ENCODE results near the gene NDOR1. TPM values are rescaled to one million over a fixed set of nuclear protein-coding genes. Genes with fewer than 3 reads are reported as not detected.

NDOR1 gene
- total and polyA plus RNA-seq, 2 of the 8 experiments (the other 6 are each of a cell fraction or from before 2014, with no cell fraction given), result 25.7 to 32.3 TPM

DNA sequence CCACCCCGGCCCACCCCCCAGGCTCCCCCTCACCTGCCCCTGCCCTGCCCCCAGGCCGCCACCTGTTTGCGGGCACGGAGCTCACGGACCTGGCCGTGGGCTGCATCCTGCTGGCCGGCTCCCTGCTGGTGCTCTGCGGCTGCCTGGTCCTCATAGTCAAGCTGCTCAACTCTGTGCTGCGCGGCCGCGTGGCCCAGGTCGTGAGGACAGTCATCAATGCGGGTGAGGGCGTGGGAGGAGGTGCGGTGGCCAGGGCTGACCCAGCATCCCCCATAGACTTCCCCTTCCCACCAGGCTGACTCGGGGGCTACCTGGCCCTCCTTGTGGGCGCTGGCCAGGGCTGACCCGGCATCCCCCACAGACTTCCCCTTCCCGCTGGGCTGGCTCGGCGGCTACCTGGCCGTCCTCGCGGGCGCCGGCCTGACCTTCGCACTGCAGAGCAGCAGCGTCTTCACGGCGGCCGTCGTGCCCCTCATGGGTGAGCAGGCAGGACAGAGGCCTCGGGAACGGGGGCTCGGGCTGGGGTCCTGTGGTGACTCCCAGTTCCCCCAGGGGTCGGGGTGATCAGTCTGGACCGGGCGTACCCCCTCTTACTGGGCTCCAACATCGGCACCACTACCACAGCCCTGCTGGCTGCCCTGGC lies 28.7 kb downstream of the NDOR1 start:
- Histone ChIP-seq H3K18ac (ENCODE audit: extremely low read depth, low read length) (no peak overlapping the region), H2AFZ (ENCODE audit: low read length) (no peak overlapping the region), H3K4me1 (replicated peaks in 1 of 4; ENCODE audit: control insufficient read depth in 3 of 4, insufficient read depth in 4 of 4, low read length in 3 of 4) (peaks cover 0 to 16% (median 8%) of the 10 kb centered on the region in 4 experiments; a peak in 6 of 7 replicates), H2BK5ac (ENCODE audit: low read depth, low read length) (no peak overlapping the region), H2BK20ac (ENCODE audit: low read length) (no peak overlapping the region), H4K20me1 (replicated peaks in 1 of 2; ENCODE audit: control insufficient read depth in 1 of 2, insufficient read depth in 2 of 2, low read length in 2 of 2) (peaks cover 6 to 8% of the 10 kb centered on the region in 2 experiments), H2BK15ac (ENCODE audit: low read length) (no peak overlapping the region), H4K5ac (ENCODE audit: insufficient read length, low read depth, low read length) (no peak overlapping the region), H3K56ac (replicated peaks; ENCODE audit: insufficient read length, low read depth, low read length) (no peak overlapping the region), H3K79me2 (ENCODE audit: control insufficient read depth in 1 of 2, insufficient read depth in 2 of 2, low read length in 2 of 2) (peaks cover 0 to 7% of the 10 kb centered on the region in 2 experiments; a peak in 1 of 4 replicates), H3K4me2 (ENCODE audit: insufficient read depth in 1 of 2, low read depth in 2 of 2, low read length in 2 of 2) (no peak overlapping the region), H3K9ac (replicated peaks in 1 of 4; ENCODE audit: extremely low read depth in 1 of 4, low read depth in 3 of 4, low read length in 3 of 4) (no peak overlapping the region), H3K4ac (replicated peaks; ENCODE audit: insufficient read length, low read depth, low read length) (no peak overlapping the region), H3K27ac (ENCODE audit: low read depth, low read length) (no peak overlapping the region), H2BK12ac (ENCODE audit: low read depth, low read length) (no peak overlapping the region), H3K23ac (ENCODE audit: insufficient read length) (no peak overlapping the region), H3K4me3 (ENCODE audit: extremely low read depth in 1 of 4, insufficient read depth in 2 of 4, low read depth in 3 of 4, low read length in 4 of 4) (no peak overlapping the region), H3K14ac (ENCODE audit: insufficient read length) (no peak overlapping the region), H2AK5ac (ENCODE audit: low read depth, low read length) (no peak overlapping the region), H3K36me3 (ENCODE audit: control insufficient read depth in 2 of 4, insufficient read depth in 4 of 4, low read length in 3 of 4) (no peaks in the 10 kb centered on the region), H3K79me1 (ENCODE audit: low read depth, low read length) (no peaks in the 10 kb centered on the region), H4K8ac (ENCODE audit: extremely low read depth, insufficient read depth, low read length) (no peak overlapping the region), H4K91ac (replicated peaks; ENCODE audit: insufficient read length, low read length) (peak overlapping the region; percentile 65), H2BK120ac (replicated peaks; ENCODE audit: low read depth, low read length) (no peak overlapping the region), H3K23me2 (ENCODE audit: low read depth, low read length) (no peaks in the 10 kb centered on the region), H3K27me3 (replicated peaks in 1 of 4; ENCODE audit: control insufficient read depth in 3 of 4, extremely low read depth in 1 of 4, insufficient read depth in 3 of 4, low read length in 3 of 4) (no peaks in the 10 kb centered on the region), H3K9me3 (ENCODE audit: insufficient read depth in 2 of 2, low read depth in 1 of 2, low read length in 1 of 2) (no peaks in the 10 kb centered on the region)
- ChIA-PET CTCF (ENCODE audit: partially characterized antibody) (interaction anchor here (0.6 to 20.2 kb wide), 13 partner anchors 10 to 411 kb away, joined by 3 to 204 read pairs (median 3); partner anchors contain the start of genes ANAPC2, NDOR1, NELFB and SSNA1), POLR2A (ENCODE audit: partially characterized antibody) (interaction anchor here (47.8 to 69.9 kb wide), 2 partner anchors 1 to 23 kb away, joined by 1462 read pairs; partner anchors contain the start of genes CYSRT1, NDOR1, NELFB and RNF208)
- 85% methylated on average over 31 of the region's 40 CpGs; no CpG with 5 or more reads in 1 of the 2 experiments for WGBS, 2 experiments (ENCODE audit: extremely low coverage in 1 of 2, insufficient coverage in 1 of 2, insufficient read length in 1 of 2, insufficient replicate concordance in 2 of 2, low coverage in 1 of 2, low lambda C conversion rate in 2 of 2, missing lambda C conversion rate in 1 of 2)
- DNase-seq (ENCODE audit: low read depth in 1 of 2, low spot score in 2 of 2) (no peak), FAIRE-seq (no peak)
- TF ChIP-seq, protein P1, sequence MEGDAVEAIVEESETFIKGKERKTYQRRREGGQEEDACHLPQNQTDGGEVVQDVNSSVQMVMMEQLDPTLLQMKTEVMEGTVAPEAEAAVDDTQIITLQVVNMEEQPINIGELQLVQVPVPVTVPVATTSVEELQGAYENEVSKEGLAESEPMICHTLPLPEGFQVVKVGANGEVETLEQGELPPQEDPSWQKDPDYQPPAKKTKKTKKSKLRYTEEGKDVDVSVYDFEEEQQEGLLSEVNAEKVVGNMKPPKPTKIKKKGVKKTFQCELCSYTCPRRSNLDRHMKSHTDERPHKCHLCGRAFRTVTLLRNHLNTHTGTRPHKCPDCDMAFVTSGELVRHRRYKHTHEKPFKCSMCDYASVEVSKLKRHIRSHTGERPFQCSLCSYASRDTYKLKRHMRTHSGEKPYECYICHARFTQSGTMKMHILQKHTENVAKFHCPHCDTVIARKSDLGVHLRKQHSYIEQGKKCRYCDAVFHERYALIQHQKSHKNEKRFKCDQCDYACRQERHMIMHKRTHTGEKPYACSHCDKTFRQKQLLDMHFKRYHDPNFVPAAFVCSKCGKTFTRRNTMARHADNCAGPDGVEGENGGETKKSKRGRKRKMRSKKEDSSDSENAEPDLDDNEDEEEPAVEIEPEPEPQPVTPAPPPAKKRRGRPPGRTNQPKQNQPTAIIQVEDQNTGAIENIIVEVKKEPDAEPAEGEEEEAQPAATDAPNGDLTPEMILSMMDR (IDR thresholded peaks at IDR 0.05; ENCODE audit: control extremely low read depth in 1 of 3, insufficient read depth in 1 of 3, low read depth in 1 of 3, low read length in 3 of 3), result no peak
- TF ChIP-seq RNF2 (IDR thresholded peaks at IDR 0.05; ENCODE audit: borderline replicate concordance, low read depth, low read length, missing control alignments, poor library complexity, severe bottlenecking) (no peak), TBP (IDR thresholded peaks at IDR 0.05; ENCODE audit: low read depth, low read length) (no peak), RBBP5 (IDR thresholded peaks at IDR 0.05; ENCODE audit: borderline replicate concordance, low read depth, low read length) (no peak), CREB1 (IDR thresholded peaks at IDR 0.05) (no peak), SIN3A (conservative IDR thresholded peaks at IDR 0.05 in 1 of 2, IDR thresholded peaks at IDR 0.05 in 1 of 2; ENCODE audit: low read depth in 1 of 2, low read length in 2 of 2) (no peak), RFX5 (IDR thresholded peaks at IDR 0.05; ENCODE audit: borderline replicate concordance, low read depth, low read length) (no peak), SUZ12 (IDR thresholded peaks at IDR 0.05; ENCODE audit: low read length) (no peak), SAP30 (IDR thresholded peaks at IDR 0.05; ENCODE audit: insufficient read depth, insufficient replicate concordance, low read length) (no peak)

Data from H1 (cell line).